HCT116 (cell line): ENCODE measurements around the gene IDS. TPM values are rescaled to one million over a fixed set of nuclear protein-coding genes. Genes with fewer than 3 reads are reported as not detected.
"Not testable (repeated sequence)": the region's sequence is repeated elsewhere in the genome, so short reads cannot be mapped to it uniquely, and the experiment has no call there.

Experiments
- ATAC-seq: fragments of 200-7000 bp; cut with Tn5 transposase; 2 replicates; pipeline ENCODE4 v1.9.1; 2020; ENCODE audit warnings: mild to moderate bottlenecking, moderate library complexity
- BruUV-seq: library from RNA; stranded (reverse); fragments of 400-500 nt; replicated peaks from 2 replicates; lab custom pipeline; 2021; lab: Mats Ljungman, UMichigan
- CTCF ChIA-PET: fragments of 300-600 bp; sonication (Branson Sonifier 250); formaldehyde crosslinking; loops from one replicate; lab custom pipeline; 2021; ENCODE audit warnings: antibody characterized with exemption; lab: Charles Lee
- POLR2A ChIA-PET: fragments of 300-600, 350-600 bp; sonication (Branson Sonifier 250); formaldehyde crosslinking; loops from one replicate; lab custom pipeline; 2021; ENCODE audit warnings: antibody characterized with exemption; lab: Charles Lee
- RAD21 ChIA-PET, 2 experiments: fragments of 300-600 bp; sonication (Branson Sonifier 250); formaldehyde crosslinking; loops; one replicate each; lab custom pipeline; 2023; ENCODE audit warnings: low total read pairs in 2 of 2; ENCODE audit not compliant: uncharacterized antibody in 2 of 2, unreplicated experiment in 2 of 2, low non-redundant PET in 1 of 2; lab: Charles Lee
- DNase-seq: peaks from one replicate; pipeline ENCODE4 v3.0.0-alpha.2; 2010; ENCODE audit warnings: low read depth, low spot score
- H2AFZ ChIP-seq: fragments of 200-600 bp; shearing (Covaris generic), sonication (generic); 2 replicates; pipeline ENCODE4 v1.6.1; 2017; ENCODE audit warnings: low read depth, mixed run types, mixed read lengths, antibody characterized with exemption, low read length; ENCODE audit not compliant: poor library complexity, severe bottlenecking
- H3K27ac ChIP-seq: 2 replicates; pipeline ENCODE4 v1.5.1; 2012; ENCODE audit warnings: low read depth, low read length
- H3K27me3 ChIP-seq: fragments of 200-600 bp; sonication (generic); 2 replicates; pipeline ENCODE4 v1.6.1; 2016; ENCODE audit warnings: mixed run types, low read length, mixed read lengths; ENCODE audit not compliant: insufficient read depth
- H3K36me3 ChIP-seq, 2 experiments: fragments of 200-500 bp in 1 of 2; fragments of 200-600 bp in 1 of 2; sonication (Bioruptor generic) in 1 of 2; sonication (generic) in 1 of 2; 2 replicates each; pipeline versions ENCODE4 v1.5.1 to v1.6.1; 2014 to 2016; ENCODE audit warnings: low read length in 2 of 2, inconsistent platforms in 1 of 2, mixed read lengths in 1 of 2, mixed run types in 1 of 2; ENCODE audit not compliant: insufficient read depth in 2 of 2, control insufficient read depth in 1 of 2
- H3K4me1 ChIP-seq, 2 experiments: fragments of 200-600 bp in 1 of 2; sonication (generic) in 1 of 2; 2 replicates each; pipeline versions ENCODE4 v1.5.1 to v1.6.1; 2012 to 2017; ENCODE audit warnings: low read length in 2 of 2, inconsistent platforms in 1 of 2, mild to moderate bottlenecking in 1 of 2, mixed read lengths in 1 of 2, mixed run types in 1 of 2, moderate library complexity in 1 of 2; ENCODE audit not compliant: insufficient read depth in 2 of 2, control insufficient read depth in 1 of 2
- H3K4me2 ChIP-seq: fragments of 200-600 bp; sonication (generic); 2 replicates; pipeline ENCODE4 v1.6.1; 2017; ENCODE audit warnings: mixed run types, low read length, mixed read lengths
- H3K4me3 ChIP-seq, 2 experiments: fragments of 200-600 bp in 1 of 2; sonication (generic) in 1 of 2; replicated peaks in 1 of 2; 2 replicates each; pipeline ENCODE4 v1.5.1; 2011 to 2016; ENCODE audit warnings: low read length in 2 of 2, control low read depth in 1 of 2, low read depth in 1 of 2, mild to moderate bottlenecking in 1 of 2, mixed read lengths in 1 of 2, mixed run types in 1 of 2
- H3K79me2 ChIP-seq: fragments of 200-600 bp; sonication (generic); 2 replicates; pipeline ENCODE4 v1.6.1; 2017; ENCODE audit warnings: mild to moderate bottlenecking, mixed run types, low read length, moderate library complexity, mixed read lengths; ENCODE audit not compliant: insufficient read depth
- H3K9ac ChIP-seq: fragments of 200-600 bp; sonication (generic); 2 replicates; pipeline ENCODE4 v1.6.1; 2016; ENCODE audit warnings: low read length, mixed read lengths
- H3K9me2 ChIP-seq: fragments of 200-600 bp; sonication (generic), shearing (Covaris generic); 2 replicates; pipeline ENCODE4 v1.6.1; 2017; ENCODE audit warnings: mixed run types, mild to moderate bottlenecking, moderate library complexity; ENCODE audit not compliant: insufficient read depth
- H3K9me3 ChIP-seq, 2 experiments: fragments of 200-500 bp in 1 of 2; fragments of 200-600 bp in 1 of 2; sonication (Bioruptor generic) in 1 of 2; sonication (generic) in 1 of 2; 2 replicates each; pipeline ENCODE4 v1.6.1; 2014 to 2017; ENCODE audit warnings: low read length in 2 of 2, mixed read lengths in 2 of 2, inconsistent platforms in 1 of 2, low read depth in 1 of 2, mild to moderate bottlenecking in 1 of 2, mixed run types in 1 of 2, moderate library complexity in 1 of 2; ENCODE audit not compliant: control insufficient read depth in 1 of 2, insufficient read depth in 1 of 2
- H4K20me1 ChIP-seq: fragments of 200-600 bp; sonication (generic), shearing (Covaris generic); 2 replicates; pipeline ENCODE4 v1.6.1; 2017; ENCODE audit warnings: mixed run types, mild to moderate bottlenecking, moderate library complexity; ENCODE audit not compliant: insufficient read depth
- SRF ChIP-seq: IDR thresholded peaks from 2 replicates; pipeline ENCODE4 v1.6.1; 2012; ENCODE audit warnings: low read depth
- YY1 ChIP-seq: IDR thresholded peaks from 2 replicates; pipeline ENCODE4 v1.6.1; 2011; ENCODE audit warnings: low read length, low read depth, moderate library complexity, mild to moderate bottlenecking; ENCODE audit not compliant: insufficient replicate concordance; ENCODE audit errors: extremely low read depth
- intact Hi-C: fragments of 100-400 bp; cut with micrococcal nuclease; formaldehyde crosslinking; loops from 2 replicates; pipeline ENCODE4 v1.10.0; 2022
- total RNA-seq: library from RNA; stranded (reverse); gene quantifications from one replicate; pipeline ENCODE4 v1.2.1, GENCODE V29; 2021; ENCODE audit not compliant: unreplicated experiment
- TF ChIP-seq, protein P1 (sequence below), 3 experiments: fragments of 200-600 bp in 1 of 3; sonication (generic) in 1 of 3; IDR thresholded peaks in 2 of 3; conservative IDR thresholded peaks in 1 of 3; 2 replicates each; pipeline ENCODE4 v1.5.1; 2012 to 2017; ENCODE audit warnings: low read depth in 2 of 3, low read length in 2 of 3, antibody characterized with exemption in 1 of 3, borderline replicate concordance in 1 of 3, control low read depth in 1 of 3, mild to moderate bottlenecking in 1 of 3, mixed read lengths in 1 of 3, mixed run types in 1 of 3, moderate library complexity in 1 of 3; ENCODE audit not compliant: insufficient read depth in 1 of 3

Gene IDS
- total RNA-seq, 1 experiment from 2014 or later, result 42.0 TPM

DNA sequence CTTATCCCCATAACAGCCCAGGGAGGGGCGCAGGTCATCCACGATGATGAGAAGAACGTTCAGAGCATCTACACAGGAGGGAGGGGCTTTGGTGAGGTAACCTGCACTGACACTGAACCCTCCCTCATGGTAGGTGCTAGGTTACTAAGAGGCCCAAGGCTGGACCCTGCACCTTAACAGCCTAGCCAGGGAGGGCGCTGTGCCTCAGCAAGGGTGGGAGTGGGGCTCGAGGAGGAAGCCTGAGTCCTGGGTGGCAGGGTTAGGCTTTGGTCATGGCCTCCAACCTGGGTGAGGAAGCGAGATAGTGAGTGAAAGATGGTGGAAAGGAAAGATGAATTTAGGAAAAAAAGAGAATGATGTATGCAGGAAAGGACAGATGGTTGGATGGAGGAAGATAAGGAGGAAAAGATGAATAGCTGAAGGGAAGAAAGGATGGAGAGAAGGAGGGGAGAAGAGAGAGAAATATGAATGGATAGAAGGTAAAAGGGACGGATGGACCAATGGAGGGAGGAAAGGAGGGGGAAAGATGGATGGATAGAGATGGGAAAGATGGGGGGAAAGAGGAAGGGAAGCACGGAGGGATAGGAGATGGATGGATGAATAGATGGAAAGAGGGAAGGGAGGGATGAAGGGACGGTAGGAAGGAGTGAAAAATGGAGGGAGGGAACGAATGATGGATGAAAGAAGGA, 736 bp downstream of the IDS start:
- peak overlapping the region; percentile 73 for H3K4me2 ChIP-seq
- RAD21 ChIA-PET, result no interaction called here
- no peaks in the 10 kb centered on the region for H3K9me2 ChIP-seq
- H2AFZ ChIP-seq, result no peak overlapping the region
- BruUV-seq, result TSS peak; percentile 67
- TF ChIP-seq SRF (no peak), YY1 (peak; percentile 58)
- TF ChIP-seq, protein P1, sequence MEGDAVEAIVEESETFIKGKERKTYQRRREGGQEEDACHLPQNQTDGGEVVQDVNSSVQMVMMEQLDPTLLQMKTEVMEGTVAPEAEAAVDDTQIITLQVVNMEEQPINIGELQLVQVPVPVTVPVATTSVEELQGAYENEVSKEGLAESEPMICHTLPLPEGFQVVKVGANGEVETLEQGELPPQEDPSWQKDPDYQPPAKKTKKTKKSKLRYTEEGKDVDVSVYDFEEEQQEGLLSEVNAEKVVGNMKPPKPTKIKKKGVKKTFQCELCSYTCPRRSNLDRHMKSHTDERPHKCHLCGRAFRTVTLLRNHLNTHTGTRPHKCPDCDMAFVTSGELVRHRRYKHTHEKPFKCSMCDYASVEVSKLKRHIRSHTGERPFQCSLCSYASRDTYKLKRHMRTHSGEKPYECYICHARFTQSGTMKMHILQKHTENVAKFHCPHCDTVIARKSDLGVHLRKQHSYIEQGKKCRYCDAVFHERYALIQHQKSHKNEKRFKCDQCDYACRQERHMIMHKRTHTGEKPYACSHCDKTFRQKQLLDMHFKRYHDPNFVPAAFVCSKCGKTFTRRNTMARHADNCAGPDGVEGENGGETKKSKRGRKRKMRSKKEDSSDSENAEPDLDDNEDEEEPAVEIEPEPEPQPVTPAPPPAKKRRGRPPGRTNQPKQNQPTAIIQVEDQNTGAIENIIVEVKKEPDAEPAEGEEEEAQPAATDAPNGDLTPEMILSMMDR (IDR thresholded peaks at IDR 0.05 in 2 of 3, conservative IDR thresholded peaks at IDR 0.05 in 1 of 3; ENCODE audit: borderline replicate concordance in 1 of 3, insufficient read depth in 1 of 3, low read depth in 2 of 3, low read length in 2 of 3), result peak in 2 of 3 experiments; percentile 57; a peak in 4 of 6 replicates
- H3K4me3 ChIP-seq, result peak overlapping the region; percentile 62 to 63
- no peaks in the 10 kb centered on the region for H3K9me3 ChIP-seq
- intact Hi-C loops, result no loop called here
- H3K27me3 ChIP-seq, result no peaks in the 10 kb centered on the region
- CTCF ChIA-PET, result interaction anchor here (1.0 kb wide), 1 partner anchor 17 kb away, joined by 4 read pairs; no protein-coding TSS in a partner anchor
- ATAC-seq (peak; percentile 64), DNase-seq (no peak)
- no peaks in the 10 kb centered on the region for H4K20me1 ChIP-seq
- peaks cover 0 to 15% of the 10 kb centered on the region in 2 experiments; a peak in 3 of 4 replicates for H3K4me1 ChIP-seq
- H3K27ac ChIP-seq, result peak overlapping the region; percentile 65; the same call in 1 of the 2 replicates
- POLR2A ChIA-PET, result no interaction called here
- H3K9ac ChIP-seq, result peak overlapping the region; percentile 70
- 0 out of 4 replicates have a peak, but pooled peaks cover 0 to 2% of the 10 kb centered on the region in 2 experiments for H3K36me3 ChIP-seq
- H3K79me2 ChIP-seq, result peaks cover 4% of the 10 kb centered on the region; the same call in 1 of the 2 replicates

DNA sequence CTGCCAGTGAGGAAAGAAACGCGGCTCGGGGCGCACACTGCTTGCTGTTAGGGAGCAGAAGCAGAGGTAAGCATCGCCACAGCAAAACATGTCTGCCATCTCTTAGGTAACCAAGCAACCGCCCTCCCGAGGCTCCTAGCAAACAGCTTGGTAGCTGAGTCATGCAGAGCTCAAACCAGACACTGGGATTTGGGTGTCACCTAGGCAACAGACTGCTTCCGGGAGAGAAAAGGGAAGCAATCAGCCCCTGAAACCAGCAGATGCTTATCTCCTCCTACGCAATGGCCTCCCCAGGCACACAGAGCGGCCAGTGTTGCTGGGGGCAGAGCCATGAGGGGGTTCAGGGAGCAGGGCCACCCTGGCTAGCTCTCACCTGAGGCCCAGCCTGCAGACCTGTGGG, 1.7 kb downstream of the IDS start:
- H3K4me3 ChIP-seq, H3K36me3 ChIP-seq, H3K4me2 ChIP-seq, H3K27me3 ChIP-seq, H3K9me3 ChIP-seq, H3K9ac ChIP-seq, H3K9me2 ChIP-seq, POLR2A ChIA-PET, CTCF ChIA-PET, H3K27ac ChIP-seq, H2AFZ ChIP-seq, DNase-seq, ATAC-seq, BruUV-seq, intact Hi-C loops, RAD21 ChIA-PET, H4K20me1 ChIP-seq, H3K79me2 ChIP-seq: not testable (repeated sequence)
- peaks cover 0 to 15% of the 10 kb centered on the region in 2 experiments; a peak in 3 of 4 replicates for H3K4me1 ChIP-seq

GRCh38 chrX:149502923-149503322, 2.2 kb downstream of the IDS start:
- H2AFZ ChIP-seq, H3K9me3 ChIP-seq, intact Hi-C loops, H3K4me3 ChIP-seq, H3K27ac ChIP-seq, POLR2A ChIA-PET, H3K4me2 ChIP-seq, H3K9me2 ChIP-seq, CTCF ChIA-PET, H3K27me3 ChIP-seq, RAD21 ChIA-PET, DNase-seq, H3K9ac ChIP-seq, H4K20me1 ChIP-seq, H3K36me3 ChIP-seq, BruUV-seq, H3K79me2 ChIP-seq, ATAC-seq: not testable (repeated sequence)
- H3K4me1 ChIP-seq, result peaks cover 0 to 15% of the 10 kb centered on the region in 2 experiments; a peak in 3 of 4 replicates
